Thyroid gland (tissue), 4 donors: Measurements from ENCODE around the gene ANO2. TPM values are rescaled to one million over a fixed set of nuclear protein-coding genes. Genes with fewer than 3 reads are reported as not detected.

Experiments
- DNase-seq, 2 donors: peaks; one replicate each; pipeline ENCODE4 v3.0.0-alpha.2; 2019
- H3K27ac ChIP-seq, 3 donors: fragments of 200-600 bp; sonication (generic); 1 replicate in 2 of 3; 2 replicates in 1 of 3; pipeline ENCODE4 v1.5.1; 2016 to 2019; ENCODE audit warnings: mild to moderate bottlenecking in 1 of 3, moderate library complexity in 1 of 3
- H3K27me3 ChIP-seq: fragments of 200-600 bp; sonication (generic); one replicate; pipeline ENCODE4 v1.5.1; 2019
- H3K36me3 ChIP-seq, 2 donors: fragments of 200-600 bp; sonication (generic); one replicate each; pipeline ENCODE4 v1.5.1; 2016 to 2019
- H3K4me1 ChIP-seq, 2 donors: fragments of 200-600 bp; sonication (generic); one replicate each; pipeline ENCODE4 v1.5.1; 2017 to 2019
- H3K4me3 ChIP-seq, 3 donors: fragments of 200-600 bp; sonication (generic); replicated peaks in 1 of 3; 1 replicate in 2 of 3; 2 replicates in 1 of 3; pipeline ENCODE4 v1.5.1; 2016; ENCODE audit warnings: mild to moderate bottlenecking in 1 of 3
- H3K9me3 ChIP-seq: fragments of 200-600 bp; sonication (generic); one replicate; pipeline ENCODE4 v1.5.1; 2017
- CTCF ChIP-seq, 6 experiments: fragments of 200-600 bp in 3 of 6; fragments of 450-650 bp in 3 of 6; sonication (generic) in 3 of 6; IDR thresholded peaks; one replicate each; pipeline ENCODE4 v1.5.1; 2016 to 2019; ENCODE audit warnings: antibody characterized with exemption in 6 of 6, mild to moderate bottlenecking in 2 of 6, inconsistent platforms in 1 of 6, moderate library complexity in 1 of 6
- POLR2A ChIP-seq, 2 donors: fragments of 450-650 bp; IDR thresholded peaks; one replicate each; pipeline ENCODE4 v1.6.1; 2017; ENCODE audit warnings: antibody characterized with exemption in 2 of 2, mild to moderate bottlenecking in 2 of 2, moderate library complexity in 1 of 2
- WGBS, 2 donors: methylation state at CpG; one replicate each; pipeline ENCODE4 v1.1.5; 2017; 5-methylcytosine and 5-hydroxymethylcytosine counted together
- intact Hi-C: fragments of 100-400 bp; cut with DNase I; formaldehyde crosslinking; loops from one replicate; pipeline ENCODE4 v1.15.1; 2023
- total RNA-seq, 4 donors: library from RNA; depleted of rRNA; stranded (reverse); fragments of >200 nt; gene quantifications; one replicate each; pipeline ENCODE4 v1.2.3, GENCODE V29; 2016

The ANO2 gene
- total RNA-seq, 4 donors from 2014 or later = 0.78 to 7.0 (median 2.2) TPM

DNA sequence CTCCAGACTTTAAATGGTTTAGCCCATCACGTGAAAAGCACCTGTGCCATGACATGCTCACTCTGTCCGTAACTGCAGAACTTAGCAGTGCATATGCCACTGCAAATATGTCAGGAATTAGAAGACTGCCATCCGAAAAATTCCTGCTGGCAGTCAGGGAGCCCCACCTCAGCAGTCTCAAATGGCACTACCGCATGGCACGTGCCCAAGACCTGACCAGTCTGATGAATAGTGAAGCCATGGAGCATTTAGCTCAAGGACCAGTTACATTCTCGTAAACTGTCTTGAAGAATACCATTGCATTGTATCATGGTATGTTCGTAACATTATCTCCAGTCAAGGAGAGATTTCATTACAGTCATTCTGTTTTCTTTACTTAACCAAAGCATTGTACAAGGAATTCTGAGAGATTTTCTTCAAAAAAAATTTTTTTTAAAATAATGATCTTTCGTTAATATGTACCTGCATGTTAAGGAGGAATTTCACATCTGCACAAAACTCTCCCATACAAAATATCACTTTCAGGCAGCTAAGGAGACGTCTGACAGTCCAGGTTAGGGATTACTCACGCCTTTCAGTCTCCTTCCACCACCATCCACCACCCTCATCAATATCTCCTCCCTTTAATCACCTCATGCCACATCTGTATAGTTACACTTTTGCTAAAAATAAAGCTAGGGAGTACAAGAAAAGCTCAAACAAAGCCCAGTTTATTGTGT, 138.5 kb downstream of the ANO2 start:
- no peaks in the 10 kb centered on the region for H3K27me3 ChIP-seq
- TF ChIP-seq POLR2A (IDR thresholded peaks at IDR 0.05) (no peak), CTCF (IDR thresholded peaks at IDR 0.05) (no peak)
- no peaks in the 10 kb centered on the region for H3K9me3 ChIP-seq
- no peak overlapping the region for H3K4me3 ChIP-seq
- DNase-seq = no peak
- 82 to 85% methylated on average over 10 of the region's 10 CpGs for WGBS, 2 donors
- H3K36me3 ChIP-seq = no peaks in the 10 kb centered on the region
- no peak overlapping the region for H3K27ac ChIP-seq
- no peaks in the 10 kb centered on the region for H3K4me1 ChIP-seq
- intact Hi-C loops = no loop called here

- intact Hi-C loops = no loop called here
- Histone ChIP-seq H3K4me1 (no peaks in the 10 kb centered on the region), H3K9me3 (no peaks in the 10 kb centered on the region), H3K27ac (no peak overlapping the region), H3K4me3 (no peak overlapping the region), H3K27me3 (no peaks in the 10 kb centered on the region), H3K36me3 (no peaks in the 10 kb centered on the region)
- 80 to 81% methylated on average over 7 of the region's 7 CpGs for WGBS, 2 donors
- no peak for DNase-seq
- TF ChIP-seq POLR2A (IDR thresholded peaks at IDR 0.05) (no peak), CTCF (IDR thresholded peaks at IDR 0.05) (no peak)
These were observed 141.5 kb downstream of the ANO2 start for GRCh38 chr12:5803532-5803931.

- no peaks in the 10 kb centered on the region for H3K4me1 ChIP-seq
- no peaks in the 10 kb centered on the region for H3K36me3 ChIP-seq
- H3K27me3 ChIP-seq = no peaks in the 10 kb centered on the region
- no peak overlapping the region for H3K27ac ChIP-seq
- TF ChIP-seq POLR2A (IDR thresholded peaks at IDR 0.05) = no peak
- no peak for TF ChIP-seq CTCF (IDR thresholded peaks at IDR 0.05)
- intact Hi-C loops = no loop called here
- WGBS, 2 donors = 89 to 91% methylated on average over 12 of the region's 12 CpGs
- no peak for DNase-seq
- H3K4me3 ChIP-seq = no peak overlapping the region
- H3K9me3 ChIP-seq = no peaks in the 10 kb centered on the region
These were observed 146.6 kb downstream of the ANO2 start for GRCh38 chr12:5798242-5799015.

DNA sequence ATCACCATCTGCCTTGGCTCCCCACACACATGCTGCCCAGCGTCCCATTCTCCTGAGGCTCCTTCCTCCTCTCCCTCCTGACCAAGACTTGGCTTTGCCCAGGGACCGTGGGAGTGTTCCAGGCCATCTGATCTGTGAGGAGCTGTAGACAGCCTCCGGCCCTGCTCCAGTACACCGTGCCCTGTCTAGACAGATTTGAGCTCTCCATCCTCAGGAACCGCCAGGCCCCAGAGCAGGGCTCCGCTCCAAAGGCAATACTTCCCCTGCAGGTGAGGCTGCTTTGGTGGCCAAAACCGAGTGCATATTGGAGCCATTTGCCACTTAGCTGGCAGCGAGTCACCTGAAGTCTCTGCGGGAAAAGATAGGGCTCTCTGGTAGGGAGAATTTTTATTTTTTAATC, 147.4 kb downstream of the ANO2 start:
- intact Hi-C loops = no loop called here
- H3K27ac ChIP-seq = no peak overlapping the region
- TF ChIP-seq CTCF (IDR thresholded peaks at IDR 0.05) (no peak), POLR2A (IDR thresholded peaks at IDR 0.05) (no peak)
- DNase-seq = no peak
- no peaks in the 10 kb centered on the region for H3K9me3 ChIP-seq
- no peaks in the 10 kb centered on the region for H3K4me1 ChIP-seq
- H3K27me3 ChIP-seq = no peaks in the 10 kb centered on the region
- no peak overlapping the region for H3K4me3 ChIP-seq
- WGBS, 2 donors = 80 to 92% methylated on average over 9 of the region's 9 CpGs
- H3K36me3 ChIP-seq = no peaks in the 10 kb centered on the region

GRCh38 chr12:5796959-5797225, 148.2 kb downstream of the ANO2 start:
- TF ChIP-seq CTCF (IDR thresholded peaks at IDR 0.05) (no peak), POLR2A (IDR thresholded peaks at IDR 0.05) (no peak)
- DNase-seq = no peak
- H3K4me3 ChIP-seq = no peak overlapping the region
- 86 to 89% methylated on average over 8 of the region's 8 CpGs for whole genome bisulfite sequencing, 2 donors
- no peaks in the 10 kb centered on the region for H3K27me3 ChIP-seq
- intact Hi-C loops = no loop called here
- no peak overlapping the region for H3K27ac ChIP-seq
- H3K9me3 ChIP-seq = no peaks in the 10 kb centered on the region
- H3K4me1 ChIP-seq = no peaks in the 10 kb centered on the region
- no peaks in the 10 kb centered on the region for H3K36me3 ChIP-seq
